Transverse colon (tissue), 3 donors: Measurements from ENCODE around the gene KIF2C.

Experiments used
- CTCF ChIP-seq, 5 experiments: fragments of 200-600 bp in 3 of 5; fragments of 450-650 bp in 2 of 5; sonication (generic) in 3 of 5; IDR thresholded peaks; 1 replicate in 2 of 5; 2 replicates in 3 of 5; pipeline ENCODE4 v1.5.1; 2016 to 2017; ENCODE audit warnings: antibody characterized with exemption in 5 of 5, inconsistent platforms in 3 of 5, mild to moderate bottlenecking in 2 of 5, moderate library complexity in 1 of 5
- POLR2A ChIP-seq: fragments of 450-650 bp; IDR thresholded peaks from one replicate; pipeline ENCODE4 v1.6.1; 2016; ENCODE audit warnings: antibody characterized with exemption, mild to moderate bottlenecking, moderate library complexity

DNA sequence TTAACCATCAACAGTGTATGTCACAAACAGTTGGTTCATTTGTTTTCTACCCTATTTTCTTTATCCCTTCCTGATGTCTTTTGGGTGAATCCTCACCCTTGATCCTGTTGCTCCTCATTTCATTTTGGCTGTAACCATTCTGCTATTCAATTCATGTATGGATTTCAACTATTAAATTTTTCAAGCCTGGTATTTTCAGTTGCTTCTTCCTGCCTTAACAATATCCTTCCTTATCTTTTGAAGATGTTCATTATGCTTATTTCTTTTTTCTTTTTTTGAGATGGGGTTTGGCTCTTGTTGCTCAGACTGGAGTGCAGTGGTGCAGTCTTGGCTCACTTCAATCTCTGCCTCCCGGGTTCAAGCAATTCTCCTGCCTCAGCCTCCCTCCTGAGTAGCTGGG lies 5.9 kb upstream of the KIF2C start:
- TF ChIP-seq CTCF (IDR thresholded peaks at IDR 0.05) (no peak), POLR2A (no peak)
